ENCODE data around the gene LONRF2. TPM values are rescaled to one million over a fixed set of nuclear protein-coding genes. Genes with fewer than 3 reads are reported as not detected.

The LONRF2 gene
- total RNA-seq, 2 experiments from 2014 or later, result 0.02 TPM; not detected in 1

GRCh38 chr2:100294162-100294497 is 28.2 kb downstream of the LONRF2 start:
- Mint-ChIP-seq H3K27ac (no peak overlapping the region), H3K4me1 (ENCODE audit: low read depth) (no peaks in the 10 kb centered on the region), H3K4me3 (no peak overlapping the region), H3K36me3 (no peaks in the 10 kb centered on the region), H3K27me3 (peaks cover 6% of the 10 kb centered on the region), H3K9me3 (no peaks in the 10 kb centered on the region)
- intact Hi-C loops (cut with micrococcal nuclease), result no loop called here
- no peak for DNase-seq
- ChIA-PET POLR2A (no interaction called here), CTCF (interaction anchor here (1.1 kb wide), 1 partner anchor 8 kb away, joined by 3 read pairs; no protein-coding TSS in a partner anchor)

GRCh38 chr2:100293341-100294161 is 28.8 kb downstream of the LONRF2 start:
- Mint-ChIP-seq H3K4me1 (ENCODE audit: low read depth) (no peaks in the 10 kb centered on the region), H3K4me3 (no peak overlapping the region), H3K36me3 (no peaks in the 10 kb centered on the region), H3K27me3 (peaks cover 5% of the 10 kb centered on the region), H3K27ac (no peak overlapping the region), H3K9me3 (no peaks in the 10 kb centered on the region)
- intact Hi-C loops (cut with micrococcal nuclease), result no loop called here
- ChIA-PET POLR2A (no interaction called here), CTCF (interaction anchor here (1.1 to 4.3 kb wide), 2 partner anchors 9 to 32 kb away, joined by 3 to 16 read pairs; no protein-coding TSS in a partner anchor)
- DNase-seq, result no peak

- POLR2A ChIA-PET, result no interaction called here
- Mint-ChIP-seq H3K4me1 (ENCODE audit: low read depth) (no peaks in the 10 kb centered on the region), H3K4me3 (no peak overlapping the region), H3K36me3 (no peaks in the 10 kb centered on the region), H3K27ac (no peak overlapping the region), H3K9me3 (no peaks in the 10 kb centered on the region), H3K27me3 (peaks cover 7% of the 10 kb centered on the region)
- peak; percentile 49 for DNase-seq
- CTCF ChIA-PET, result interaction anchor here (2.7 to 4.3 kb wide), 2 partner anchors 30 to 89 kb away, joined by 11 to 16 read pairs; no protein-coding TSS in a partner anchor
- intact Hi-C loops (cut with micrococcal nuclease), result no loop called here
Observed at GRCh38 chr2:100292022-100292580, 30.2 kb downstream of the LONRF2 start.

GRCh38 chr2:100291152-100291970 is 30.9 kb downstream of the LONRF2 start:
- Mint-ChIP-seq H3K27me3 (peaks cover 7% of the 10 kb centered on the region), H3K36me3 (no peaks in the 10 kb centered on the region), H3K4me1 (ENCODE audit: low read depth) (no peaks in the 10 kb centered on the region), H3K9me3 (no peaks in the 10 kb centered on the region), H3K27ac (no peak overlapping the region), H3K4me3 (no peak overlapping the region)
- ChIA-PET POLR2A (no interaction called here), CTCF (interaction anchor here (0.6 to 4.3 kb wide), 4 partner anchors 9 to 90 kb away, joined by 3 to 16 read pairs (median 7); no protein-coding TSS in a partner anchor)
- intact Hi-C loops (cut with micrococcal nuclease), result no loop called here
- DNase-seq, result peak; percentile 72

- no peak for DNase-seq
Observed at GRCh38 chr2:100290718-100291151, 31.6 kb downstream of the LONRF2 start.

GRCh38 chr2:100289020-100289419 is 33.3 kb downstream of the LONRF2 start:
- ChIA-PET CTCF (interaction anchor here (4.3 kb wide), 1 partner anchor 27 kb away, joined by 16 read pairs; no protein-coding TSS in a partner anchor), POLR2A (no interaction called here)
- H3K4me3 Mint-ChIP-seq, result no peak overlapping the region

More at GRCh38 chr2:100290718-100291151, 31.6 kb downstream of the LONRF2 start:
- H3K9me3 Mint-ChIP-seq, result no peaks in the 10 kb centered on the region
- H3K36me3 Mint-ChIP-seq, result no peaks in the 10 kb centered on the region
- peaks cover 10% of the 10 kb centered on the region for H3K27me3 Mint-ChIP-seq
- intact Hi-C loops (cut with micrococcal nuclease), result no loop called here
- H3K4me1 Mint-ChIP-seq (ENCODE audit: low read depth), result no peaks in the 10 kb centered on the region
- CTCF ChIA-PET, result interaction anchor here (1.0 to 4.3 kb wide), 3 partner anchors 10 to 90 kb away, joined by 3 to 16 read pairs (median 11); no protein-coding TSS in a partner anchor
- POLR2A ChIA-PET, result no interaction called here
- H3K4me3 Mint-ChIP-seq, result no peak overlapping the region
- H3K27ac Mint-ChIP-seq, result no peak overlapping the region

GRCh38 chr2:100286318-100286717 is 36.0 kb downstream of the LONRF2 start:
- H3K27ac Mint-ChIP-seq, result no peak overlapping the region
- H3K27me3 Mint-ChIP-seq, result peaks cover 22% of the 10 kb centered on the region
- DNase-seq, result no peak
- ChIA-PET CTCF (interaction anchor here (1.2 kb wide), 1 partner anchor 24 kb away, joined by 3 read pairs; no protein-coding TSS in a partner anchor), POLR2A (no interaction called here)
- no peaks in the 10 kb centered on the region for H3K36me3 Mint-ChIP-seq
- H3K4me3 Mint-ChIP-seq, result no peak overlapping the region
- no peaks in the 10 kb centered on the region for H3K4me1 Mint-ChIP-seq (ENCODE audit: low read depth)
- H3K9me3 Mint-ChIP-seq, result no peaks in the 10 kb centered on the region
- intact Hi-C loops (cut with micrococcal nuclease), result no loop called here

More at GRCh38 chr2:100289020-100289419, 33.3 kb downstream of the LONRF2 start:
- peak; percentile 36 for DNase-seq
- H3K9me3 Mint-ChIP-seq, result no peaks in the 10 kb centered on the region
- H3K27ac Mint-ChIP-seq, result no peak overlapping the region
- intact Hi-C loops (cut with micrococcal nuclease), result no loop called here
- peaks cover 14% of the 10 kb centered on the region for H3K27me3 Mint-ChIP-seq
- H3K36me3 Mint-ChIP-seq, result no peaks in the 10 kb centered on the region
- no peaks in the 10 kb centered on the region for H3K4me1 Mint-ChIP-seq (ENCODE audit: low read depth)

- CTCF ChIA-PET, result no interaction called here
- Mint-ChIP-seq H3K4me3 (no peak overlapping the region), H3K27me3 (peaks cover 22% of the 10 kb centered on the region)
Observed at GRCh38 chr2:100285691-100286090, 36.6 kb downstream of the LONRF2 start.

GRCh38 chr2:100285011-100285410 is 37.3 kb downstream of the LONRF2 start:
- Mint-ChIP-seq H3K27me3 (peaks cover 22% of the 10 kb centered on the region), H3K4me3 (no peak overlapping the region), H3K4me1 (ENCODE audit: low read depth) (no peaks in the 10 kb centered on the region), H3K9me3 (no peaks in the 10 kb centered on the region), H3K27ac (no peak overlapping the region), H3K36me3 (no peaks in the 10 kb centered on the region)
- no peak for DNase-seq
- intact Hi-C loops (cut with micrococcal nuclease), result no loop called here
- ChIA-PET CTCF (interaction anchor here (1.4 kb wide), 1 partner anchor 96 kb away, joined by 3 read pairs; no protein-coding TSS in a partner anchor), POLR2A (no interaction called here)

More at GRCh38 chr2:100285691-100286090, 36.6 kb downstream of the LONRF2 start:
- DNase-seq, result no peak
- no peaks in the 10 kb centered on the region for H3K36me3 Mint-ChIP-seq
- no peaks in the 10 kb centered on the region for H3K9me3 Mint-ChIP-seq
- POLR2A ChIA-PET, result no interaction called here
- intact Hi-C loops (cut with micrococcal nuclease), result no loop called here
- no peaks in the 10 kb centered on the region for H3K4me1 Mint-ChIP-seq (ENCODE audit: low read depth)
- H3K27ac Mint-ChIP-seq, result no peak overlapping the region

GRCh38 chr2:100283724-100284501 is 38.4 kb downstream of the LONRF2 start:
- DNase-seq, result no peak
- Mint-ChIP-seq H3K36me3 (no peaks in the 10 kb centered on the region), H3K4me3 (no peak overlapping the region), H3K4me1 (ENCODE audit: low read depth) (no peaks in the 10 kb centered on the region), H3K27me3 (peaks cover 26% of the 10 kb centered on the region), H3K9me3 (no peaks in the 10 kb centered on the region), H3K27ac (no peak overlapping the region)
- ChIA-PET CTCF (interaction anchor here (1.4 kb wide), 1 partner anchor 97 kb away, joined by 3 read pairs; no protein-coding TSS in a partner anchor), POLR2A (no interaction called here)
- intact Hi-C loops (cut with micrococcal nuclease), result no loop called here
